HG03025 (cell line): ENCODE results near the gene SIGLEC11.
A peak's percentile ranks its signal among the peaks of the same experiment; 100 is the strongest.
"Not testable (repeated sequence)": the region's sequence is repeated elsewhere in the genome, so short reads cannot be mapped to it uniquely, and the experiment has no call there.

ENCODE experiments used
- ATAC-seq: cut with Tn5 transposase; IDR thresholded peaks from one replicate; pipeline ENCODE4 v1.9.1; 2021; ENCODE audit warnings: mild to moderate bottlenecking, moderate library complexity; ENCODE audit not compliant: unreplicated experiment, low FRiP score

SIGLEC11 gene

GRCh38 chr19:49929121-49929610, 31.8 kb downstream of the SIGLEC11 start, which contains the start of the genes ATF5 and NUP62:
Gene ATF5, plus strand, starts transcription at chr19:49929205. Its CDS starts 1,646 bp downstream, at chr19:49930851.
Gene NUP62, minus strand, starts transcription at chr19:49929504. Its CDS starts 19,697 bp downstream, at chr19:49909807.
- peak; percentile 48 for ATAC-seq

DNA sequence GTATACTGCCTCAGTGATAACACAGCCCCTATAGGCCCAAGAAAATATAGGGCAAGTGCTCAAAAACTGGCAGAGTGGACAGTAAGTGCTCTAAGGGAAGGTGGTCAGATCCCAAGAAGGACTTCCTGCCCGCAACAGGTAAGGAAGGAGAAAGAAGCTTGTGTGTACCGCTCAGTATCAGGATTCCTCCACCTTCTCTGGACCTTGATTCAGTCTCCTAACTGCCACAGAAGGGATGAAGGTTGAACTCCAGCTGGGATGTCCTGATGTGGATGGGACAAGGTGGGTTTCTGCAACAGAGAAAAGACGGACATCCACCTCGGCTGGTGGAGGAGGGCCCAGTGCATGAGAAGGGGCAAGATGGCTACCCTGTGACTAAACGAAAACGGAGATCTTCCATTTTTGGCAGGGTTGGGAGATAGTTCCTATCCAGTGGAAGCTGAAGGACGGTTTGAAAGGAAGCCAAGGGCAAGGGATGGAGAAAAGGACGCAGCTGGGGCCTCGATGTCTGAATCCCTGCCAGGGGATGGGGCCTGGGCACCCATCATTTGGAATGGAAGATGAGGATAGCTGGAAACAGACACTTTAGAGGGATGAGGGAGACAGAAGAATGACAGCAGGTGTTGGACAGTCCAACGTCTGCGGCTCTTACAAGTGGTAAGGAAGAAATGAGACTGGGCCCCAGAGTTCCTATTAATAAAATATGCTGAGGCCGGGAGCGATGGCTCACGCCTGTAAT, 33.3 kb downstream of the SIGLEC11 start:
- no peak for ATAC-seq

GRCh38 chr19:49926515-49926914, 34.5 kb downstream of the SIGLEC11 start:
- no peak for ATAC-seq

DNA sequence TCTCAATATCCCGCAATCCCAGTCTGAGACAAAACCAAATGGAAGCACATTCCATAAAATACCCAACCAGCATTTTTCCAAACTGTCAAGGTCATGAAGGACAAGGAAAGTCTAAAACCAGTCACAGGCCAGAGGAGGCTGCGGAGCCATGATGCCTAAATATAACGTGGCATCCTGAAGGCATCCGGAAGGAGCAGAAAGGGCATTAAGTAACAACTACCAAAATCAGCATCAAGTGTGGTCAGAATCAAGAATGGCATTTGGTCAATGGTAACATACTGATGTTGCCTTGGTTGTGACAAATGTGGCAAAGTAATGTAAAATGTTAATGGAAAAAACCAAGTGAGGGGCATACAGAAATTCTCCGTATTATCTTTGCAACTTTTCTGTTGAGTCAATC, 35.5 kb downstream of the SIGLEC11 start:
- ATAC-seq: no peak

DNA sequence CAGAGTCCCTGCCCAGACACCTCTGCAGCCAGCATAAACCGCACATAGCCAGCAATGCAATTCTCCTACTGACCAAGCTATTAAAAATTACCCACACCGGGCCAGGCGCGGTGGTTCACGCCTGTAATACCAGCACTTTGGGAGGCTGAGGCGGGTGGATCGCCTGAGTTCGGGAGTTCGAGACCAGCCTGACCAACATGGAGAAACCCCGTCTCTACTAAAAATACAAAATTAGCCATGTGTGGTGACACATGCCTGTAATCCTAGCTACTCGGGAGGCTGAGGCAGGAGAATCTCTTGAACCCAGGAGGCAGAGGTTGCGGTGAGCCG, 36.1 kb downstream of the SIGLEC11 start:
- ATAC-seq: not testable (repeated sequence)

DNA sequence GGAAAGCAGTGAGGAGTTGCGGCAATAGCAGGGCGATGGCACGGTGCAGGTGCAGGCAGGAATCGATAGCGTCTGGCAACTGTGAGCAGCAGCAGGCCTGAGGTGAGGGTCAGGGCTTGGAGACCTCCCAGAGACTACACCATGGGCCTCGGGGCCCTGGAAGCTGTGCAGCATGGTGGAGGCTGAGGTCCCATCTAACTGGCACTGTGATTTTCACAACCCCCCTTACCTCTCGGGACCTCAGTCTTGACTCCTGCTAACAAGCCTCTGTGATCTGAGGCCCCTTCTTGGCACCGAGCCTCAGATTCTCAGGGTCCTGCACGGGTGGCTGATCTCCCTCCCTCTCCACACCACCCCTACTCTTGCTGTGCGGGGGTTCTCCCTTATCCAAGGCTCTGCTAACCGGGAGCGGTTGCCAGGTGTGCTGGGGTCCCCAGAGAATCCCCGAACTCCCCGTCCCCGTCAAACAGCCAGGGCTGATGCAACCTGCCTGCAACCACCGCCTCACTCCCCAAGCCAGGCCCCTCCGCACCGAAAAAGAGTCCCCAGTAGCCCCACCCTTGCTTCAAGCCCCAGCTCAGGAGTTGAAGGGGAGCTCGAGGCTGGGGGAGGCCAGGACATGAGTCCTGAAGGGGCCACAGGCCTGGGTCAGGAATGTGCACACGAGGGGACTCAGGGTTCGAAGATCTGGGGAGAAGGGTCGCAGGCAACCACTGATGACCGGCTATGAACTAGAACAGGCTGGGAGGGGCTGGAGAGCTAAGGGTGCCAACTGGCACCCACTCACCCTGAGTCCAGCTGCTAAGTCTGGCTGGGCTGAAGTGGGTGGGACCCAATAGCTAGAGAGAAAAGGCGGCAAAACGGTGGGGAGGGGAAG, 36.7 kb downstream of the SIGLEC11 start:
- no peak for ATAC-seq

GRCh38 chr19:49923055-49924003, 37.6 kb downstream of the SIGLEC11 start:
- no peak for ATAC-seq

DNA sequence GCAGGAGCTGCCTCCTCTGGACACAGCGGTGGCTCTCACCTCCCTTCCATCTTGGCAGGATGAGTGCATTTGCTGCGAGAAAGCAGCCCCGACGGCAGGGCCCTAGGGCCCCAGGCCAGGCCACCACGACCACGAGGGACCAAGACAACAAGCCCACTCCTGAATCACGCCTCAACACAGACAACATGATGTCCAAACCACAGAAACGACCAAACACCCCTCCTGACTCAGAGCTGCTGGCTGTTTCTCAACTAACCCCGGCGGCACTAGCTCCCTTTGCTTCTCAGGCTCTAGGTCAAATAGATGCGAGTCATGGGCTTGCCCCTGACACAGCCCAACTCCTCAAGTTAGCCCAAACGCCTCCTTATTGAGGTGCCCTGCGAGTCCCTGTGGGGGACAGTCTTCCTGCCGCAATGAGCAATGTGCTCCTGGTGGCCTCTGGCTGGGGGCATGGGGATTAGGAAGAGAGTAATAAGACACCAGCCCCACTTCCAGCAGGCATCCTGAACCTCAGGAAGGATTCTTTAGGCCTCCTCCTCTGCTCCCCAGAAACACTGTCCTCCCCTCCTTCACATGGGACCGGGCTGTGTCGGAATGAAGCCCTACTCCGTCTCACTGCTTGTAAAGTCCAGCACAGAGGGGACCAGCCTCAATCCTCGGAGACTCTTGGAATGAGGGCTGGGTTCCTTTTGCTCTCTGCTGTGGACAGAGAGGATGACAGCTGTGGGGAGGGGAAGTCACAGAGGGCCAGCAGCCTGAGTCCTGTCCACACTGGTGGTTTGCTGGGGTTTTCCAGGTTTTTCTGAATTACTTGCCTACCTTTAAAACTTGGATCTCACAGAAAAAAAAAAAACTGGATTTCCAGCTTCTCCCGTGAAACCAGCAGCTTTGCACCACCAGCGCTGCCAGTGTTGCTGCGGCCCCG, 38.8 kb downstream of the SIGLEC11 start:
- no peak for ATAC-seq

- no peak for ATAC-seq
Measured at GRCh38 chr19:49920624-49921363, 40.2 kb downstream of the SIGLEC11 start.

DNA sequence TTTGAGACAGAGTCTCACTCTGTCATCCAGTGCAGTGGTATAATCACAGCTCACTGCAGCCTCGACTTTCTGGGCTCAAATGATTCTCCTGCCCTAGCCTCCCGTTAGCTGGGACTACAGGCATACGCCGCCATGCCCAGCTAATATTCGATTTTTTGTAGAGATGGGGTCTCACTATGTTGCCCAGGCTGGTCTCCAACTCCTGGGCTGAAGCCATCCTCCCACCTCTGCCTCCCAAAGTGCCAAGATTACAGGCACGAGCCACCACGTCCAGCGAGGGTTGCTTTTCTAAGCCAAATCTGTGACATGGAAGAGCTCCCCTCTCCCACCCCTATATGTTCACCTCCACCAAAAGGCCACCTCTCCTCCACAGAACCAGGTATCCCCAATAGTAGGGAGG, 42.9 kb downstream of the SIGLEC11 start:
- ATAC-seq: no peak

DNA sequence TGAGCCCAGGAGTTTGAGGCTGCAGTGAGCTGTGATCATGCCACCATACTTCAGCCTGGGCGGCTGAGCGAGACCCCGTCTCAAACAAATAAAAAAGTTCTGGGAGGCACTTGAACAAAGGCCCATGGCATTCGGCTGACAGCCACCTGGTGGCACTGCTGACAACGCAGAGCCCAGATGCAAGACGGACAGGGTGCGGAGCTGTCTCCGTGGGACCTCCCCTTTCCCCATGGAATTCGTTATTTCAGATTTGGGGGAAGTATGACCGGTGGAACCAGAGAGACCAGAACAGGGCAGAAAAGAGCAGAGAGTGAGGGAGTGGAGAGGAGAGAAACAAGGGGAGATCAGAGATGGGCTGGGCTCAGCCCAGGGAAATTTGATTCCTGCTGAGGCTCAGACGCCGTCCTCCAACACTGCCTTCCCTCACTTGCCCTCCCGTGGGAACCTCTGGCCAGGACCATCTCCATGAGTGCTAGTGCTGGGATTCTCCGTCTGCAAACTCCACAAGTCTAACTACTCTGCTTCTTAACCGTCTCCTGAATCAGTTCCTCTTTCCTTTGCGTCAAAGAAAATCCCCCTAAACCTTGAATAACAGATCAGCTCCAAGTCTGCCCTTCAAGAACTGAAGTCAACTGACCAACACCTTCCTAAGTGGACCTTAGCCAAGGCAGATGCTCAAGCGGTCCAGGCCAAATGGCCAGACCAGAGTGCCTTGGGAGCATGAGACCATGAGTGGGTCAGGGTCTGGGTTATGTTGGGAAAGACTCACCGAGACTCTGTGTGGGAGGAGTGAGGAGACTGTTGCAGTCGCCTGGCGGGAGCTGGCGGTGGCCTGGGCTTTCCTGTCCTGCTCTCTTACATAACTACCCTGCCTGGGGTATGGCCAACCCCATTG, 43.9 kb downstream of the SIGLEC11 start:
- no peak for ATAC-seq

DNA sequence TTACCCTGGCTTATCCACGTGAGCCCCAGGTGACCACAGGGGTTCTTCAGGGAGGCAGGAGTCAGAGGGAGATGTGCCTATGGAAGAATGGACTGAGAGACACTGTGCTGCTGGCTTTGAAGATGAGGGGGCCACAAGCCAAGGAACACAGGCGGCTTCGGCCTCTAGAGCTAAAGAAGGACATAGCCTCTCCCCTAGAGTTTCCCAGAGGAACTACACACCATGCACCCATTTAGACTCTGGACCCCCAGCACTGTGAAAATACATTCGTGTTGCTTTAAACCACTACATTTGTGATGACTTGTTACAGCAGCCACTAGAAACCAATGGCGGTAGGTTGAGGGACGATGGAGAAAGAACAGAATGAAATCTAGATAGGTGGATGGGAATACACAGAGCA, 45.7 kb downstream of the SIGLEC11 start:
- ATAC-seq: no peak

GRCh38 chr19:49913720-49914119, 47.3 kb downstream of the SIGLEC11 start:
- no peak for ATAC-seq

- no peak for ATAC-seq
Measured at GRCh38 chr19:49912965-49913685, 47.8 kb downstream of the SIGLEC11 start.

- no peak for ATAC-seq
Measured at GRCh38 chr19:49911381-49912145, 49.4 kb downstream of the SIGLEC11 start.

DNA sequence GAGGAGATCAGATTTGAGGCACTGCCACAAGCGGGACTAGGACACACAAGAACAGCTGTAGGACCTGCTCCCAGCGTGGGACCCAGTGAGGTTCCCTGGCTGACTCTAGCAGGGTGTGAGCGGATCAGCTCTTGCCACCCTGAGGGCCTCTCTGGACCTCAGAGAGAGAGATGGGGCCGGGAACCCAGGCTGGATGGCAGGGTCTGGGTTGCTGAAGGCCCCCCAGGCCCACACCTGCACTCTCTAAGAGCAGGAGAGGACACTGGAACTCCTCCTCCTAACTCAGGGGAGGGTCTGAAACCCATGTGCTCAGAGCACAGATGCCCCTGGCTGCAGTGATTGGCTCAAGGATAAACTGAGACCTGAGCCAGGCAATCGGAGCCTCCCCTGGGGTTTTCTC, 50.8 kb downstream of the SIGLEC11 start:
- no peak for ATAC-seq
